Keratinocyte (primary cell): ENCODE measurements around the gene FANCL. TPM values are rescaled to one million over a fixed set of nuclear protein-coding genes. Genes with fewer than 3 reads are reported as not detected.

ENCODE experiments used
- DNase-seq: peaks from one replicate; pipeline ENCODE4 v3.0.0-alpha.2; 2011; ENCODE audit warnings: low read depth, missing footprints, low spot score
- FAIRE-seq: peaks from 2 replicates; lab custom pipeline; 2011; peaks lifted over from hg19 to GRCh38; lab: Jason Lieb, UNC
- H2AFZ ChIP-seq: 2 replicates; pipeline ENCODE4 v1.6.0; 2012; ENCODE audit warnings: low read length, control low read depth, inconsistent platforms; ENCODE audit not compliant: control insufficient read depth
- H3K27ac ChIP-seq: 2 replicates; pipeline ENCODE4 v1.5.1; 2011; ENCODE audit warnings: low read length; ENCODE audit not compliant: control insufficient read depth, insufficient read depth
- H3K27me3 ChIP-seq: 3 replicates; pipeline ENCODE4 v1.6.0; 2011; ENCODE audit warnings: low read length; ENCODE audit not compliant: control insufficient read depth, insufficient read depth; ENCODE audit errors: extremely low read depth
- H3K36me3 ChIP-seq, 2 experiments: 2 replicates in 1 of 2; 3 replicates in 1 of 2; pipeline ENCODE4 v1.5.1; 2011; ENCODE audit warnings: low read length in 2 of 2, mild to moderate bottlenecking in 1 of 2; ENCODE audit not compliant: control insufficient read depth in 2 of 2, insufficient read depth in 2 of 2; ENCODE audit errors: extremely low read depth in 1 of 2
- H3K4me1 ChIP-seq: 3 replicates; pipeline ENCODE4 v1.5.1; 2011; ENCODE audit warnings: low read length; ENCODE audit not compliant: control insufficient read depth, insufficient read depth; ENCODE audit errors: extremely low read depth
- H3K4me2 ChIP-seq: 3 replicates; pipeline ENCODE4 v1.6.0; 2011; ENCODE audit warnings: low read depth, low read length; ENCODE audit not compliant: control insufficient read depth, insufficient read depth; ENCODE audit errors: extremely low read depth
- H3K4me3 ChIP-seq, 3 experiments: fragments of 200-600 bp in 1 of 3; sonication (generic) in 1 of 3; 2 replicates in 2 of 3; 3 replicates in 1 of 3; pipeline ENCODE4 v1.5.1; 2011 to 2016; ENCODE audit warnings: low read length in 3 of 3, mild to moderate bottlenecking in 3 of 3, control low read depth in 2 of 3, inconsistent platforms in 1 of 3, low read depth in 1 of 3, mixed read lengths in 1 of 3, mixed run types in 1 of 3, moderate library complexity in 1 of 3; ENCODE audit not compliant: control insufficient read depth in 2 of 3, insufficient read depth in 2 of 3; ENCODE audit errors: extremely low read depth in 1 of 3
- H3K79me2 ChIP-seq: 2 replicates; pipeline ENCODE4 v1.6.0; 2012; ENCODE audit warnings: low read length; ENCODE audit not compliant: control insufficient read depth, insufficient read depth
- H3K9ac ChIP-seq: 3 replicates; pipeline ENCODE4 v1.6.0; 2011; ENCODE audit warnings: low read length; ENCODE audit not compliant: control insufficient read depth, insufficient read depth; ENCODE audit errors: extremely low read depth
- H3K9me1 ChIP-seq: 3 replicates; pipeline ENCODE4 v1.6.0; 2011; ENCODE audit warnings: low read length; ENCODE audit not compliant: control insufficient read depth, insufficient read depth; ENCODE audit errors: extremely low read depth
- H3K9me3 ChIP-seq: 2 replicates; pipeline ENCODE4 v1.5.1; 2012; ENCODE audit warnings: low read depth, low read length; ENCODE audit not compliant: control insufficient read depth
- H4K20me1 ChIP-seq: 3 replicates; pipeline ENCODE4 v1.6.0; 2011; ENCODE audit warnings: low read length; ENCODE audit not compliant: control insufficient read depth, insufficient read depth; ENCODE audit errors: extremely low read depth
- CTCF ChIP-seq, 3 experiments: IDR thresholded peaks in 1 of 3; conservative IDR thresholded peaks in 1 of 3; optimal IDR thresholded peaks in 1 of 3; 2 replicates in 2 of 3; 3 replicates in 1 of 3; pipeline versions ENCODE3 to v1.5.1; 2011; ENCODE audit warnings: low read length in 3 of 3, mild to moderate bottlenecking in 3 of 3, moderate library complexity in 2 of 3, control low read depth in 1 of 3, inconsistent platforms in 1 of 3; ENCODE audit not compliant: insufficient read depth in 2 of 3; ENCODE audit errors: extremely low read depth in 1 of 3
- EZH2 ChIP-seq: IDR thresholded peaks from one replicate; pipeline ENCODE4 v1.6.1; 2012; ENCODE audit warnings: inconsistent platforms, mild to moderate bottlenecking, low read length, moderate library complexity
- dilution Hi-C: fragments of 300-500 bp; cut with MboI; formaldehyde crosslinking; loops from one replicate; pipeline ENCODE4 v1.7.0; 2020; ENCODE audit warnings: low sequenced_read_pairs; ENCODE audit not compliant: extremely low pct_ligation_motif_present
- polyA plus RNA-seq, 5 experiments: library from polyadenylated mRNA; depleted of rRNA in 3 of 5; stranded (reverse) in 3 of 5; stranded (forward) in 1 of 5; unstranded in 1 of 5; fragments of >200 nt; gene quantifications; 1 replicate in 1 of 5; 2 replicates in 3 of 5; 3 replicates in 1 of 5; pipeline versions ENCODE4 v1.2.1 to v1.2.3, GENCODE V29; 2011 to 2012; ENCODE audit warnings: missing spikeins in 2 of 5, low read depth in 1 of 5, low replicate concordance in 1 of 5

FANCL gene
- polyA plus RNA-seq, 1 donor (not counting 4 experiments of a cell fraction or from before 2014, with no cell fraction given): 15.1 TPM

GRCh38 chr2:58197894-58198293 is 43.2 kb downstream of the FANCL start:
- Histone ChIP-seq H3K4me1 (no peaks in the 10 kb centered on the region), H3K9me3 (no peaks in the 10 kb centered on the region), H3K27ac (no peak overlapping the region), H3K4me3 (no peak overlapping the region), H3K4me2 (no peak overlapping the region), H3K9ac (no peak overlapping the region), H3K36me3 (no peaks in the 10 kb centered on the region), H3K27me3 (no peaks in the 10 kb centered on the region), H2AFZ (no peak overlapping the region), H3K79me2 (no peaks in the 10 kb centered on the region), H4K20me1 (no peaks in the 10 kb centered on the region), H3K9me1 (no peaks in the 10 kb centered on the region)
- dilution Hi-C loops: no loop called here
- no peak for DNase-seq
- FAIRE-seq: no peak
- TF ChIP-seq EZH2: no peak

- no peak for FAIRE-seq
These were observed 45.5 kb downstream of the FANCL start for GRCh38 chr2:58195662-58196061.

More at GRCh38 chr2:58195662-58196061, 45.5 kb downstream of the FANCL start:
- Histone ChIP-seq H3K9me3 (no peaks in the 10 kb centered on the region), H3K79me2 (no peaks in the 10 kb centered on the region), H3K9ac (no peak overlapping the region), H2AFZ (no peak overlapping the region), H3K27me3 (no peaks in the 10 kb centered on the region), H3K4me1 (no peaks in the 10 kb centered on the region), H3K4me2 (no peak overlapping the region), H4K20me1 (no peaks in the 10 kb centered on the region), H3K4me3 (no peak overlapping the region), H3K9me1 (no peaks in the 10 kb centered on the region), H3K36me3 (no peaks in the 10 kb centered on the region), H3K27ac (no peak overlapping the region)
- DNase-seq: no peak
- TF ChIP-seq CTCF (optimal IDR thresholded peaks at IDR 0.05 in 1 of 3, IDR thresholded peaks at IDR 0.05 in 1 of 3, conservative IDR thresholded peaks at IDR 0.05 in 1 of 3; ENCODE audit: extremely low read depth in 1 of 3, insufficient read depth in 2 of 3, low read length in 3 of 3): no peak
- no peak for TF ChIP-seq EZH2
- dilution Hi-C loops: no loop called here
